GM12891 (cell line): ENCODE results near the gene PRELP.
A peak's percentile ranks its signal among the peaks of the same experiment; 100 is the strongest.

ENCODE experiments used
- DNase-seq: peaks from one replicate; pipeline ENCODE4 v3.0.0; 2011; ENCODE audit warnings: low spot score; ENCODE audit not compliant: insufficient read length
- FAIRE-seq: peaks from 2 replicates; lab custom pipeline; 2011; peaks lifted over from hg19 to GRCh38; lab: Jason Lieb, UNC
- PAX5 ChIP-seq: IDR thresholded peaks from 2 replicates; pipeline ENCODE4 v1.6.1; 2011; ENCODE audit warnings: low read length, moderate library complexity, mild to moderate bottlenecking; ENCODE audit not compliant: insufficient read depth, severe bottlenecking
- POLR2A ChIP-seq: IDR thresholded peaks from 2 replicates; pipeline ENCODE4 v1.6.1; 2011; ENCODE audit warnings: low read depth, low read length, control low read depth
- POLR2AphosphoS5 ChIP-seq: IDR thresholded peaks from 2 replicates; pipeline ENCODE4 v1.6.1; 2011; ENCODE audit warnings: low read depth, low read length, control low read depth
- POU2F2 ChIP-seq: IDR thresholded peaks from 2 replicates; pipeline ENCODE4 v1.6.1; 2011; ENCODE audit warnings: low read depth, mild to moderate bottlenecking, control low read depth, low read length, moderate library complexity
- SPI1 ChIP-seq: IDR thresholded peaks from 2 replicates; pipeline ENCODE4 v1.6.1; 2011; ENCODE audit warnings: low read depth, low read length, control low read depth
- TAF1 ChIP-seq: IDR thresholded peaks from 2 replicates; pipeline ENCODE4 v1.6.1; 2011; ENCODE audit warnings: low read depth, low read length, control low read depth

Gene PRELP

DNA sequence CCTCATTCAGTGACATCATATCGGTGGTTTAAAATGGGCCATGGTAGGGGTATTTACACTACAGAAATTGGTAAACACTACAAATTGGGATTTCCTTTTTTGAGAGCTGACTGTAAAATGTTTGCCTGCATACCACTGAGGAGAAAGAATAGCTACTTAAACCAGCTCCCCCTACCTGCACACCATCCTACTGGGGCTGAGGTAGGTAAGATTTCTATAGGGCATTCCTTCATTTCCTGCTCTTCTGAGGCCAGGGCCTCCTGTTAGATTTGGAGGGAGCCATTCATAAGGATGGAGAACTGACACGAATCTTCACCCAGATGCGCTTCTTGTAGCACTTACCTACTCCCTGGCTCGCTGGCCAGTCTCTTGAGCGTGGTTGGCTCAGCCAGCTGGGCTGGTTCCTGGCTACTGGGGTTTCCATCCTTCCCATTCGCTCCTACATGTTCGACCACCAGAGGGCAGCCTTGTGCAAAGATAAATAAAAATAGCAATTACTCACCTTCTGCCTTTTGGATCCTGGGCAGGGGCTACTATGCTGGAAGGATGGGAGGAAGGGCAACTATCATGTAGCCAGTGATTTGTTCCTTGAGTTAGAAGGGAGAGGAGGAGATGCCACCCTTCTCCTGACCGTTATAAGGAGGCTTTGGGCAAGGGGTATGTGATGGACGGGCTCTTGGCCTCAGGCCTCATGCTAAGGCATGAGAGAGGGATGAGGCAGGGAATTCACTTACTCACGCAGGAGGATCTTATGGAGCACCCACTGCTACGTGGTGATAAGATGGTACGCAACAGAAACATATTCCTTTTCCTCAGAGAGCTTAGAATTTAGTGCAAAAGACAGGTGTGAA lies 29.0 kb downstream of the PRELP start:
- TF ChIP-seq POLR2A: no peak
- no peak for TF ChIP-seq PAX5
- TF ChIP-seq POU2F2: no peak
- no peak for TF ChIP-seq POLR2AphosphoS5
- TF ChIP-seq SPI1: no peak
- no peak for TF ChIP-seq TAF1
- FAIRE-seq (peak; percentile 51), DNase-seq (peak; percentile 65)

DNA sequence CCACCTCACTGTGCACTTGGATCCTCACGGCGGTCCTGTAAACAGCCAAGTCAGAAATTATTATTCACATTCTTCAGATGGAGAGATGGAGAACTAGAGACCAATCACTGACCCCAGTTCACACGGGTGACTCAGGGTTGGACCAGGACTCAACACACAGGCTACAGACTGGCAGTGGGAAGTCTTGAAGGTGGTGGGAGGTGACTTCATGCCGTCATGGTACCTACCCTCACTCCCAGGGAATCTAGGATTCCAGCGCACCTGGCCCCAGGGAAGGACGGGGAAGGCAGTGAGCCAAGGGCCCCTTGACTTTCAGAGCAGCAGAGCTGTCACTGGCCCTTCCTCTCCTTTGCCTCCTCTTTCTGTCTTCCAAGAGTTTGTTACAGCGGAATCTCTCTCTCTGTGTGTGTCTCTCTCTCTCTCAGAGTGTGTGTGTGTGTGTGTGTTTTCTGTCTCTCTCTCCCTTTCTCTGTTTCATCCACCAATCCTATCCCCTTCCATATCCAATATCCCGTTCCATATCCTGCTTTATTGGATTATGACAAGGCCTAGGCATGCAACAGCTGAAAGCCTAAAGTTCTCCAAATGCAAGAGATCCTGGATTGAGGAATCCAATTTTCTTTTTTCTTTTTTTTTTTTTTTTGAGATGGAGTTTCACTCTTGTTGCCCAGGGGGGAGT lies 30.1 kb downstream of the PRELP start:
- FAIRE-seq (no peak), DNase-seq (no peak)
- no peak for TF ChIP-seq TAF1

DNA sequence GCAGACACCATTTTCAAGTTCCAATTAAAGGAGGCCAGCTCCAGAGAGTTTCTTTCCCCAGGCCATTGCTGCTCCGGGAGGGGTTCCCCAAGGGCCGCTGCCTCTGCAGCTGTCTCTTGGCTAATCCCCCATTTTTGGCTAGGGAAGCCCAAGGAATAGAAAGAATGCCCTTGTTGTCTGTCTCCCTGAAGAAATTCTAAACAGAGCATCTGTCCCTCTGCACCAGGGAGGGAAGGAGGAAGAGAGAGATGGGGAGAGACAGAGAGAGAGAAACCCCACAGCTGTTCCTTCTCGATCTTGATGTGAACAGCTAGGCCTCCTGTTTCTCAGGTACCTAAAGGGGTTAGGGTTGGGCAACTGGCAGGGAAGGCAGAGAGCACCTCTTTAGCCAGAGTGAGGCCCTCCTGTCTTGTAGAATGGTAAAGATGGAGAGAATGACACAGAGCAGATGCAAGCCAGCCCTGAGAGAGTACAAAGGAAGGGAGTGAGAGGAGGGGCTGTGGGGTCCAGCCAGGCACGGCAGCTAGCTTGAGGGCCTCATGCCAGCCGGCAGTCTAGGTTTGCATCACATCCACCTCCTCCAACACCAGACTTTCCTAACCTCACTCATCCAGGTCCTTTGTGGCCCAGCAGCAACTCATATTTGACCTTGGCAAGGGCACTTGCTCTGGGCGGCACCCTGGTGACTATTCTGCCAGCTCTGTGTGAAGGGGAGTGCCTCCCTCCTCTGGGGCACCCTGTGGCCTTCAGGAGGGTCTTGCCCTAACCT lies 31.4 kb downstream of the PRELP start:
- TF ChIP-seq SPI1 (no peak), POLR2A (no peak)
- DNase-seq (no peak), FAIRE-seq (no peak)

DNA sequence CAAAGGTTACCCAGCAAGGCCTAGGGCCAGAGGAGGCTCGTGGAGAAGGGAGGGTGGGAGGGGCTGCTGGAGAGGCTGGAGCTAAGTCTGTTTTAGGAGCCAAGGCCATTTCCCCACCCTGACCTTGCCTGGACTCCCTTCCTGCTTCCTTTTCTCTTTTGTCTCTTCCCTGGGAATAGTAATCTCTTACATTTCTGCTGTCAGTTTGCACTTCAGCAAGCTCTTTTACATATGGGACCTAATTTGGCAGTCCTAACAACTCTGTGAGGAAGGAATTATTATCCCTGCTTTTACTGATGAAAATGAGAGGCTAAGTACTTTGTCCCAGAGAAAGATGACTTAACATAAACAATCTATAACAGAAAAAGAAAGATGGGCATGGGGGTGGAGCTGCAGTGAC lies 32.2 kb downstream of the PRELP start:
- DNase-seq: no peak
- no peak for FAIRE-seq
- TF ChIP-seq SPI1 (no peak), POLR2A (no peak), PAX5 (no peak), POU2F2 (no peak), POLR2AphosphoS5 (no peak)

DNA sequence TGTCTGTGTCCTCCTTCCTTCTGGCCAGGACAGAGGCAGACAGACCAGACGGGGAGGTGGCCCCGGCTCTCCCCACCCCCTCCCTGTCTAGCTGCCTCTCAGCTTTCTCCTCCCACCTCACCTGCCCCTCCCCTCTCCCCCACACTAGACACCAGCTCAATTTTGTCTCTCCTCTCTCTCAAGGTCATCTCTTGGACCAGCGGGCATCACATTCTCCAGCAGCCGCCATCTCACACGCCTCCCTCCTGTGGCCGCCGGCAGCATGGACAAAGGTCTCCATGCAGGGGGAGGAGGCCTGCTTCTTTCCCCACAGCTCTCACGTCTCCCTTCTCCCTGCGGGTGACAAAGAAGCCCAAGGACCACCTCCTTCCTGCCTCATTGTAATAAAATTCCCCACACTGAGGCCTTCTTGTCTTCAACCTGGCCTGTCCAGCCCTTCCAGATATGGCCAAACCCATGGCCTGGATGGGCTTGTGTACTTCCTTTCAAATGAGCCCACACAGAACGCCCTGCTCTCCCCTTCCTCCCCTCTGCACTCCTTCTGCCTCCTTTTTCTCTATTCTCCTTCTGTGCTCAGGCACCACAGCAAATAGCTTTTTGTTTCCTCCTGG lies 33.0 kb downstream of the PRELP start:
- TF ChIP-seq TAF1 (no peak), POLR2A (no peak), POLR2AphosphoS5 (no peak), PAX5 (no peak), SPI1 (no peak)
- FAIRE-seq (no peak), DNase-seq (no peak)

DNA sequence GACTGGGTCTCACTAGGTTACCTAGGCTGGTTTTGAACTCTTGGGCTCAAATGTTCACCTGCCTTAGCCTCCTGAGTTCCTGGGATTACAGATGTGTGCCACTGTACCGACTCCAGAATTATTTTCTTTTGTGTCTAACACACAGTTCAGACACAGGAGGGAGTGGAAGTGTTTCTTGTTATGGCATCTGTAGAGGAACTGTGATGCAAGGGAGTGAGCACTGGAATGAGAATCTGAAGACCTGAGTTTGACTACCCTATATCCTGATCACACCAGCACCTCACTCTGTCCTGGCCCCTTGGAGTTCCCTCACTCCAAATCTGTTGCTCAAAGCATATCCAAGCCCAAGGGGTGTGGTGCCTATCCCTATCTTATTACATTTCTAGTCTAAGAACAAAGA lies 33.5 kb downstream of the PRELP start:
- TF ChIP-seq TAF1 (no peak), POU2F2 (no peak), POLR2AphosphoS5 (no peak), SPI1 (no peak), PAX5 (no peak), POLR2A (no peak)
- FAIRE-seq (no peak), DNase-seq (no peak)

DNA sequence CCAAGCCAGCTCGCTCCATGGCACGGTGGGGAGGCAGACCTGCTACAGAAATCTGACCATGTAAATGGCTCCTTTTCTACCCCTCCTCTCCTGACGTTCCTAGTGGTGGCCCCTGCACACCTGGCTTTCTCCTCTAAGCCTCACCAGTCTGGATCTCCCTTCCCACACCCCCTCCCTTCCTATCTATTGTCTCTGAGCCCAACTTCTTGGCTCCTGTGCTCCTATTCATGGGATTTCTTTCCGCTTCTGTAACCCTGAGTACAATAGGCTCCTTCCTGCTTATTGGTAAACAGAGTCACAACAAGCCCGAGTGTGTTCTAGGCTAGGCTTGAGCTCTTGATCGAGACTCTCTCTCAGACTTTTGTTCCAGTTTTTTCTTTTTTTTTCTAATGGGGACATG lies 35.9 kb downstream of the PRELP start:
- DNase-seq (no peak), FAIRE-seq (no peak)
- TF ChIP-seq POLR2AphosphoS5: no peak
- no peak for TF ChIP-seq SPI1
- TF ChIP-seq TAF1: no peak
- TF ChIP-seq POLR2A: no peak
- no peak for TF ChIP-seq PAX5
- no peak for TF ChIP-seq POU2F2

DNA sequence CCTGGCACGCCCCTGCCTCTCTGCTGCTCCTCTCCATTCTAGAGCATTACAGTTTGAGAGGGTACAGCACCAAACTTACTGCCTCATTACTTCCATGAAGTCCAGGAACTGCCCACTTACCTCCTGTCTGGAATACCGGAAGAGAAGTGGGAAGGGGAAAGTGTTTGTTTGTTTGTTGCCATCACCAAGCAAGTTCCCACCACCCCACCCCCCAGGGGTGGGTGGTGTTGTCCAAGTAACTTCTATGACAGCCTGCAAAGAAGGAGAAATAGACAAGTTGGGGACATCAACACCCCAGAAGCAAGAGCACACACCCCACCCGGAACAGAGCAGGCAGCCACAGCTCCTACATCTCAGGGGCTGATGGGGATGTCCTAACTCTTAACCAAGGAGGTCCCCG lies 36.3 kb downstream of the PRELP start:
- TF ChIP-seq POU2F2: no peak
- TF ChIP-seq PAX5: no peak
- TF ChIP-seq POLR2AphosphoS5: no peak
- no peak for TF ChIP-seq SPI1
- TF ChIP-seq TAF1: no peak
- TF ChIP-seq POLR2A: no peak
- DNase-seq: no peak
- FAIRE-seq: no peak

DNA sequence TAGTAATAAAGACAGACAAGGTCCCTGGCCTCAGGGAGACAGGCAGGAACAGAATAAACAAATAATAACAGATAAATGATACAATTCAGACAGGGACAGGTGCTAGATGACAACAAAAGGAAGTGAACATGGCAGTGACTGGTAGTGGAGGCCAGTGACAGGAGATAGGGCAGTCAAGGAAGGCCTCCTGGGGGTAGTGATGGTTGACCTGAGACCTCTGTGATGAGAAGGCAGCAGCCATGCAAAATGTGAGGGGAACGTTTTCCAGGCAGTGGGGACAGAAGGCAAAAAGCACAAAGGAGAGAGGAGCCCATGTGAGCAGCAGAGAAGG lies 36.9 kb downstream of the PRELP start:
- FAIRE-seq: no peak
- DNase-seq: no peak
- TF ChIP-seq TAF1 (no peak), POLR2A (no peak), SPI1 (no peak), POLR2AphosphoS5 (no peak), POU2F2 (no peak), PAX5 (no peak)
